ENCODE measurements around the gene SCAMP3. TPM values are rescaled to one million over a fixed set of nuclear protein-coding genes. Genes with fewer than 3 reads are reported as not detected.
"Not testable (repeated sequence)": the region's sequence is repeated elsewhere in the genome, so short reads cannot be mapped to it uniquely, and the experiment has no call there.

The SCAMP3 gene
- total RNA-seq, 4 donors from 2014 or later: 54.5 to 91.1 (median 65.2) TPM

DNA sequence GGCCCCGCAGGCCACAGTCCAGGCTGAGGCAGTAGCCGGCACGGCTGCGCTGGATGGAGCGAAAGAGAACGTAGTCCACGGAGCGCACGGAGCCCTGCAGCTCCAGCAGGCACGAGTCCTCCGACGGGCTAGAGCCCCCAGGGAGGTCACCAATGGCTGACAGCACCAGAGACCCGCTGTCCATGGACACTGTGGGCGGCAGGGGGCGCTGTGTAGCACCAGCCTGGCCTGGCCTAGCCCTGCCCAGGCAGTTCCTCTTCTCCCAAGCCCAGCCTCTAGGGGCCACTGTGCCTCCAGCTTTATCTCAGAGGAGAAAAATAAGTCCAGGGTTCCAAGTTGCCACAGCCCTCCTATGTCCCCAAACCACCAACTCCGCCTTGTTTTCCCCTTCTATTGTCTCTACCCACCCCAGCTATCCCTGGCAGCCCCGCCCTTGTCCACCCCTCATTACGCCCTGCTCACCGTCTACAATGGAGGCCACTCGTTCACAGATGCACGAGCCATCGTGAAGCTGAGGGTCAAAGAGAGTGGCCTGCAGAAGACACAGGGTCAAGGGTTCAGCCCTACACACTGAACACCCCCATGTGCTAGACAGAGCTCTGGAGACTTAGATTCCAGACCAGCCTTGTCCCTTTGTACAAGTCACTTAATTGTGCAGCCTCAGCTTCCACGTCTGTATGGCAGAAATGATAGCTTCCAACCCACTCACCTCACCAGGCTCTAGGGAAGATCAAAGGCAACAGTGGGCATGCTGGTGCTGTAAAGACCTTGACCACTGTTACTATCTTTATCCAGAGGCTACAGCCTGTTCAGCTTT is 11.3 kb downstream of the SCAMP3 start:
- WGBS, 2 donors: 10 to 16% methylated on average over 22 to 23 of the region's 23 CpGs
- no peaks in the 10 kb centered on the region for H3K27me3 ChIP-seq
- peak overlapping the region; percentile 29 to 78 (median 61) for H3K27ac ChIP-seq
- H3K36me3 ChIP-seq: peaks cover 0 to 30% (median 0%) of the 10 kb centered on the region in 3 donors
- DNase-seq (ENCODE audit: low spot score in 2 of 2): peak; percentile 87 to 91
- no peaks in the 10 kb centered on the region for H3K9me3 ChIP-seq
- TF ChIP-seq EP300 (IDR thresholded peaks at IDR 0.05) (peak in 1 of 2 donors; percentile 64), POLR2A (IDR thresholded peaks at IDR 0.05) (peak in 1 of 2 donors; percentile 17)
- TF ChIP-seq, protein P1, sequence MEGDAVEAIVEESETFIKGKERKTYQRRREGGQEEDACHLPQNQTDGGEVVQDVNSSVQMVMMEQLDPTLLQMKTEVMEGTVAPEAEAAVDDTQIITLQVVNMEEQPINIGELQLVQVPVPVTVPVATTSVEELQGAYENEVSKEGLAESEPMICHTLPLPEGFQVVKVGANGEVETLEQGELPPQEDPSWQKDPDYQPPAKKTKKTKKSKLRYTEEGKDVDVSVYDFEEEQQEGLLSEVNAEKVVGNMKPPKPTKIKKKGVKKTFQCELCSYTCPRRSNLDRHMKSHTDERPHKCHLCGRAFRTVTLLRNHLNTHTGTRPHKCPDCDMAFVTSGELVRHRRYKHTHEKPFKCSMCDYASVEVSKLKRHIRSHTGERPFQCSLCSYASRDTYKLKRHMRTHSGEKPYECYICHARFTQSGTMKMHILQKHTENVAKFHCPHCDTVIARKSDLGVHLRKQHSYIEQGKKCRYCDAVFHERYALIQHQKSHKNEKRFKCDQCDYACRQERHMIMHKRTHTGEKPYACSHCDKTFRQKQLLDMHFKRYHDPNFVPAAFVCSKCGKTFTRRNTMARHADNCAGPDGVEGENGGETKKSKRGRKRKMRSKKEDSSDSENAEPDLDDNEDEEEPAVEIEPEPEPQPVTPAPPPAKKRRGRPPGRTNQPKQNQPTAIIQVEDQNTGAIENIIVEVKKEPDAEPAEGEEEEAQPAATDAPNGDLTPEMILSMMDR (IDR thresholded peaks at IDR 0.05): peak; percentile 99 to 100 (median 99)
- peak overlapping the region in 2 of 4 donors; percentile 39 to 42 for H3K4me3 ChIP-seq
- H3K4me1 ChIP-seq: peaks cover 0 to 45% (median 27%) of the 10 kb centered on the region in 4 donors

DNA sequence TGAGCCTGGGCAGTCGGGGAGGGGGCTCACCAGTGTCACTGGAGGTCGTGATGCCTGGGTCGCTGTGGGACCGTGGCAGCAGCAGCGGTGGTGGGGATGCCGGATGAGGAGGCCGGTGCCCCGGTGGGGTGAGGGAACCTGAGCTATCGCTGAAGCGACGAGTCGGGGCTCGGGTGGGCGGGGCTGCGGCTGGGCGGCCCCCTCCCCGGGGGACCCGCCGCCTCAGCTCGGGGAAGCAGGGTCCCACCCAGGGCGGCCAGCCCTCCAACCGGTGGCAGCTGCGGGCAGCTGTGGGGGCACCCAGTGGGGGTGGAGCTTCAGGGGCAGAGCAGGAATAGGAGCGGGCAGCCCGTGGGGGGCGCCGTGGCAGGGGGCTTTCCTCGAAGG is 11.9 kb downstream of the SCAMP3 start:
- H3K4me3 ChIP-seq: peak overlapping the region in 2 of 4 donors; percentile 39 to 42
- peak overlapping the region; percentile 29 to 78 (median 61) for H3K27ac ChIP-seq
- 35 to 63% methylated on average over 7 to 23 of the region's 28 CpGs for WGBS, 2 donors

DNA sequence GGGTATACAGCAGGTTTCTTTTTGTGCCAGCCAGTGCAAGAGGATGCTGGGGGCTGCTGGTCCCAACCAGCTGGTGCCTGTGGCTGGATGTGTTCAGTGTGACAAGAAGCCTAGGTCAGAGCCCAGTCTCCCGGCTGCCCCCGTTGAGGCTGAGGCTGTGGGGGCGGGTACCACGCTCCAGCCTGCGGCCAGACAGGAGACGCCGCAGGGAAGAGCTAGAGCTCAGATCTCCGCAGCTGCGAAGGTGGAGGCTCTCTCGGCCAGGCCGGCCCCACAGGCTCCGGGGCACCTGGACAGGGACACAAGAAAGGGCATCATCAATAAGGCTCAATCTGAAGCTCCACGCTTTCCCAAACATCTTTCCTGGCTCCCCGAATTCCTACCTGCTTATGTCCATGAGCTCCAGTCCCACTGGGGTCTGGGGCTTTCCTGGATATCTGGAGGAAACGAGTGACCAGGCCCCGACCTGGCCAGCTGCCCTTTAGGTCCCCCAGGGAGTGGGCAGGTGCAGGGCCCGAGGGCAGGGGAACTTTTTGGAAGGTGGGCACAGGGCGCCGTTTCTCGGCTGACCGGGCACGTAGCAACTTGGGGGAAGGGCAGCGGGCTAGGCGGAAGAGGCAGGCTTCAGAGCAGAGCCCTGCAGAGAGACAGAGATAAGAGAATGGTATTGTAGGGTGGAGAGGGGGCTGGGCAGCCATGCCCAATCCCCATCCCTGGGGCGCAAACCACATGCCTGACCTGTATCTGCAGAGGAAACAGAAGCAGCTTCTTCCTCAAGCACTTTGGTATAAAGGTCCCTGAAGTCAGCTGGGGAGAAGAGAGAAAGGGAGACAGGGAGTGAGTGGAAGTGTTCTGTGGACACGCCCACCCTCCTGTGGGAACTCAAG is 14.2 kb downstream of the SCAMP3 start:
- H3K4me1 ChIP-seq: peaks cover 0 to 39% (median 16%) of the 10 kb centered on the region in 4 donors
- WGBS, 2 donors: 84 to 90% methylated on average over 20 to 26 of the region's 26 CpGs
- H3K27ac ChIP-seq: no peak overlapping the region
- peaks cover 0 to 30% (median 0%) of the 10 kb centered on the region in 3 donors for H3K36me3 ChIP-seq
- H3K4me3 ChIP-seq: no peak overlapping the region
- TF ChIP-seq POLR2A (IDR thresholded peaks at IDR 0.05): no peak
- H3K27me3 ChIP-seq: no peaks in the 10 kb centered on the region
- DNase-seq (ENCODE audit: low spot score in 2 of 2): no peak
- H3K9me3 ChIP-seq: no peaks in the 10 kb centered on the region

More for the DNA sequence above, 11.9 kb downstream of the SCAMP3 start:
- H3K27me3 ChIP-seq: no peaks in the 10 kb centered on the region
- no peaks in the 10 kb centered on the region for H3K9me3 ChIP-seq
- peaks cover 0 to 45% (median 25%) of the 10 kb centered on the region in 4 donors for H3K4me1 ChIP-seq
- H3K36me3 ChIP-seq: peaks cover 0 to 30% (median 0%) of the 10 kb centered on the region in 3 donors
- TF ChIP-seq, protein P1 (IDR thresholded peaks at IDR 0.05): no peak
- no peak for TF ChIP-seq POLR2A (IDR thresholded peaks at IDR 0.05)
- TF ChIP-seq EP300 (IDR thresholded peaks at IDR 0.05): no peak
- no peak for DNase-seq (ENCODE audit: low spot score in 2 of 2)

DNA sequence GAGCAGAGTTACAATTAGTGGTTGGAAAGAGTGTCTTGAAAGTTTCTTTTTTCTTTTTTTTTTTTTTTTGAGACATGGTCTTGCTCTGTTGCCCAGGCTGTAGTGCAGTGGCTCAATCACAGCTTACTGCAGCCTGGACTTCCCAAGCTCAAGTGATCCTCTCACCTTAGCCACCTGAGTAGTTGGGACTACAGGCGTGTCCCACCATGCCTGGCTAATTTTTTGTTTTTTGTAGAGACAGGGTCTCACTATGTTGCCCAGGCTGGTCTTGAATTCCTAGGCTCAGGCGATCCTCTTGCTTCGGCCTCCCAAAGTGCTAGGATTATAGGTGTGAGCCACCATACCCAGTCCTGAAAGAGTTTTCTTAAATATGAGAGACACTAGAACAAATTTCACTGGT is 15.4 kb downstream of the SCAMP3 start:
- not testable (repeated sequence) for DNase-seq (ENCODE audit: low spot score in 2 of 2); H3K27ac ChIP-seq; H3K27me3 ChIP-seq; H3K9me3 ChIP-seq; H3K4me3 ChIP-seq
- WGBS, 2 donors: 95 to 99% methylated on average over 3 of the region's 3 CpGs
- Histone ChIP-seq H3K4me1 (peaks cover 0 to 45% (median 21%) of the 10 kb centered on the region in 4 donors), H3K36me3 (peaks cover 0 to 30% (median 0%) of the 10 kb centered on the region in 3 donors)

DNA sequence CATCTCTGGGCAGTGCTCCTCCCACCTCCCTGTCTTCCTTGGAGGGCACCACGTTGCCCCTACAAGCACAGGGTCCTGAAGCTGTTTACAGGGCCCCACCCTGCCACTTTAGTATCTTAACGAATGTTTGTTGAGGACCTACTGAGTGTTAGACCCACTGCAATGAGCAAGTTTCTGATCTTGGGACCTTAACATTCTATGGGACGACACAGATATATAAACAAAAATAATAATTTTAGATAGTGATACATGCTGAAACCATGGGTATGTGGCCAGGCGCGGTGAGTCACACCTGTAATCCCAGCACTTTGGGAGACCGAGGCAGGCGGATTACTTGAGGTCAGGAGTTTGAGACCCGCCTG is 17.0 kb downstream of the SCAMP3 start:
- Histone ChIP-seq H3K4me1 (peaks cover 0 to 42% (median 20%) of the 10 kb centered on the region in 4 donors), H3K27ac (peak overlapping the region; percentile 89 to 93 (median 90))

More for the DNA sequence above, 17.0 kb downstream of the SCAMP3 start:
- Histone ChIP-seq H3K36me3 (peaks cover 0 to 30% (median 0%) of the 10 kb centered on the region in 3 donors), H3K9me3 (no peaks in the 10 kb centered on the region), H3K4me3 (peak overlapping the region; percentile 26 to 70 (median 56)), H3K27me3 (no peaks in the 10 kb centered on the region)
- WGBS, 2 donors: 56 to 61% methylated on average over 8 of the region's 8 CpGs
- no peak for DNase-seq (ENCODE audit: low spot score in 2 of 2)
- TF ChIP-seq EP300 (IDR thresholded peaks at IDR 0.05) (no peak), POLR2A (IDR thresholded peaks at IDR 0.05) (no peak)
- TF ChIP-seq, protein P1 (IDR thresholded peaks at IDR 0.05): no peak

Data from tibial nerve (tissue), 4 donors.